DMS79 treated with DMSO at 0.1 percent for 48 hours (cell line): ENCODE results near the gene ABCC1.
A peak's percentile ranks its signal among the peaks of the same experiment; 100 is the strongest.

Source experiments
- DNase-seq: peaks from one replicate; lab custom pipeline; 2025; lab: John Stamatoyannopoulos, UW

The ABCC1 gene

DNA sequence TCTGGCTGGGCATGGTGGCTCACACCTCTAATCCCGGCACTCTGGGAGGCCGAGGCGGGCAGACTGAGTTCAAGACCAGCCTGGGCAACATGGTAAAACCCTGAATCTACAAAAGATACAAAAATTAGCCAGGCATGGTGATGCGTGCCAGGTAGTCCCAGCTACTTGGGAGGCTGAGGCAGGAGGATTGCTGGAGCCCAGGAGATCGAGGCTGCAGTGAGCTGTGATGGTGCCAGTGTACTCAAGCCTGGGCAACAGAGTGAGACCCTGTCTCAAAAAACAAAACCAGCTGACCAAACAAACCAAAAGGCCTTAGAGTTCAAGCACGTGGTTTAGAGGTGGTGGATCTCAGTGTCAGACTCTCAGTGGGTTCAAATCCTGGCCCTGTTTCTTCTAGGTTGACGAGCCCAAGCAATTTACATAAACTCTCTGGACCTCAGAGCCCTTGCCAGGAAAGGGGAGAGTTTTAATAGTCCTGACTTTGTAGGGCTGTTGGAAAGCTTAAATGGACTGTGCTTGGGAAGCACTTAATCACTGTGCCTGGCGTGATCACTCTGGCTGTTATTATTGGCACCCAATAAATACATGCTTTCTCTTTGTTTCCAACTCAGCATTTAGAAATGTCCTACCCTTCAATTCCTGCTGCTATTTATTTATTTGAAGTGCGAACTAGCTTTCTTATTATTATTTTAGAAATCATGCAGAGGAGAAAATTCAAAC, 44.7 kb downstream of the ABCC1 start:
- no peak for DNase-seq

DNA sequence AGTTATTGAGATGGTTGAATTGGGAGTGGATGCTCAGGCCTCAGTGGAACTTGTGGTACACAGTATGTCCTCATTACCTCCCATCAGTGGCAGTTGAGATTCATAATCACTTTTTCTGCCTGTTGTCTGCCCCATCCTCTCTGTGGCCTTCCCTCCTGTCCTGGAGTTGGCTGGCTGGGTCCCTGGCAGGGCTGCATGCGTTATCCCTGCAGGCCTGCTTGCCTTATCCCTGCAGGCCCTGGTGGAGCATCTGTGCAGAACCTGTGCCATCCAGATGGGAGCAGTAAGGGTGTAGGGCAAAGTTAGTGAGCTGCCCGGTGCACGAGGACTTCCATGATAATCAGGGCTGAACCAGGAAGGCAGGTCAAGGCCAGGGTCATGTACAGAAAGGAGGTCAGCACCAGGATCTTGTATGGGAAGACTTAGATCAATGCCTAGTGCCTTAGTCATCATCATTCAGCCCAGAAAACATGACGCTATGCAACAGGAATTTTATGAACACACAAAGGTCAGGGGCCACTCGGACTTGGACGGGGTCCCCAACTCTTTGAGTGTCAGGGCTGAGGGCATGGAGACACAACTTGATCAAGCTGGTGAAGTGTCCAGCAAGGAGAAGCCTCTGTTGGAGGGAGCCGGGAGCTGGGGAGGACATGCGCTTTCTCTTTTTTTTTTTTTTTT, 47.2 kb downstream of the ABCC1 start:
- DNase-seq: no peak

DNA sequence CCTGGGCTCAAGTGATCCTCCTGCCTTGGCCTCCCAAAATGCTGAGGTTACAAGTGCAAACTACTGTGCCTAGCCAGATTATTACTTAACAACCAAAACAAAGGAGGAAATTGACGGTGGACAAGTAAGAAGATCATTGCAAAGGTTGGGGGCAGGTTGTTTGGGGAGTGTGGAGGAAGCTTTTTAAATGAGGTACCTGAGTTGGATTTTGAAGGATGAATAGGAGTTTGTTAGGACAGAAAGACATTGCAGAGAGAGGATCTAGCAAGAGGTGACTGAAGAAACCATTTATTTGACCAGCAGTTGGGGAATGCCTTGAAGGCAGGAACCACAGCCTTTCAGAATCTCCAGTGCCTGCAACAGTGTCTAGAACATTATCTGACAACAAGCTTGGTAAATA, 51.3 kb downstream of the ABCC1 start:
- DNase-seq: no peak

DNA sequence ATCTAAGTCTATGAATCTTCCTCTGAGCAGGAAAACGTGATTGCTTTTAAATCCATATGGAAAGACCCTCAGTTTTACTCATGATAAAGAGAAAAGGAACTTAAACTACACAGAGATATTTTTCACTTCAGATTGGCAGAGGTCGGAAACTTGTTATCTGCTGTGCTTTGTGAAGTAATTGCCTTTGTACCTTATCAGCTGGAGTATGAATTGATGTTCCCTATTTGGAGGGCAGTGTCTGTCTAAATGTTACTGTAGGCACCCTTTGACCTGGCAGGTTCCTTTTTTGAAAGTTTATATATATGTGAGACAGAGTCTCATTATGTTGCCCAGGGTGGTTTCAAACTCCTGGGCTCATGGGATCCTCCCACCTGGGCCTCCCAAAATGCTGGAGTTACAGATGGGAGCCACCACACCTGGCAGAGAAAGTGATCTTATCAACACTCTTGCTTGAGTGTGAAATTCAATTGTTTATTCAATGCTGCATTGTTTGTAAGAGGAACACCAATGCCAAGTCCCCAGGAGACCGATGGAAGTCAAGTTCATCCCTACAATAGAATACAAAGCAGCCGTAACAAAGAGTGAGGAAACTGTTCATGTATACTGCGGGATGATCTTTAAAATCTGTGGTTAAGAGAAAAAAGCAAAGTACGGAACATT, 52.3 kb downstream of the ABCC1 start:
- DNase-seq: no peak

DNA sequence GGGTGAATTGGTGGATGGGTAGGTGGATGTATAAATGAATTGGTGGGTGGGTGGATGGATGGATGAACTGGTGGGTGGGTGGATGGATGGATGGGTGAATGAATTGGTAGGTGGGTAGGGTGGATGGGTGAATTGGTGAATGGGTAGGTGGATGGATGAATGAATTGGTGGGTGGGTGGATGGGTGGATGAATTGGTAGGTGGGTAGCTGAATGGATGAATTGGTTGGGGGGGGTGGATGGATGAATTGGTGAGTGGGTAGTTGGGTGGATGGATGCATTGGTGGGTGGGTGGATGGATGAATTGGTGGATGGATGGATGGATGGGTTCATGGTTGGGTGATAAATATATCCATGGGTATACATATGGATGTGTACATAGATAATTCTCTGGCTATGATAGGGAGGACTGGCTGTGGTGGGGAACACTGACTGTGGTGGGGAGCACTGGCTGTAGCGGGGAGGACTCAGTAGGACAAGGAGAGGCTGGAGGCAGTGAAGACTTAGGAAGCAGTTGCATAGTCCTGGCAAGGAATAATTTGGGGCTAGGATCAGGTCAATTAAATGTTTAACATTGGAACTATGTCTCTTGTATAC, 54.4 kb downstream of the ABCC1 start:
- DNase-seq: no peak

DNA sequence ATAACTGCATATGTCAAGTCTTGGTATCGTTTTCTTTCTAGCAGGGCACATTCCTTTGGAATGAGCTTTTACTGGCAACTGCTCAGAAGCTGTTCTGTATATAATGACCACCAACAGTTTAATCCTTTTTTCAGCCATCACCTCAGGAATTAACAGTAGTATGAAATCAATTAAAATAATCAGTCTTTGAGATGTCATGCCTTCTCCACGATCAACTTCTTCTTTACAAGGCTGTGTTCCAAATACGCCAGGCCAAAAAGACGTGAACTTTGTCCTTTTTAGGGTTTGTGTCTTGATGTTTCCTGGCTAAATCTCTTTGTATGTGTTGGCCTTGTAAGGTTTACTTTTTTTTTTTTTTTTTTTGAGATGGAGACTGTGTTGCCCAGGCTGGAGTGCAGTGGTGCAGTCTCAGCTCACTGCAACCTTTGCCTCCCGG, 54.9 kb downstream of the ABCC1 start:
- no peak for DNase-seq

DNA sequence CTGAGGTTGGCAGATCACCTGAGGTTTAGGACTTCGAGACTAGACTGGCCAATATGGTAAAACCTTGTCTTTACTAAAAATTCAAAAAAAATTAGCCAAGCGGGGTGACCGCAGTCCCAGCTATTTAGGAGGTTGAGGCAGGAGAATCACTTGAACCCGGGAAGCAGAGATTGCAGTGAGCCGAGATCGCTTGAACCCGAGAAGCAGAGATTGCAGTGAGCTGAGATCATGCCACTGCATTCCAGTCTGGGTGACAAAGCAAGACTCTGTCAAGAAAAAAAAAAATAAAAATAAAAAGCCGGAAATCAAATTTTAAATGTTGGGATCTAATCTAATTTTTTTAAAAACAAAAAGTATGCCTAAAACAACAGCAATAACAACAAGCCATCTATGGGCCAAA, 56.3 kb downstream of the ABCC1 start:
- no peak for DNase-seq

DNA sequence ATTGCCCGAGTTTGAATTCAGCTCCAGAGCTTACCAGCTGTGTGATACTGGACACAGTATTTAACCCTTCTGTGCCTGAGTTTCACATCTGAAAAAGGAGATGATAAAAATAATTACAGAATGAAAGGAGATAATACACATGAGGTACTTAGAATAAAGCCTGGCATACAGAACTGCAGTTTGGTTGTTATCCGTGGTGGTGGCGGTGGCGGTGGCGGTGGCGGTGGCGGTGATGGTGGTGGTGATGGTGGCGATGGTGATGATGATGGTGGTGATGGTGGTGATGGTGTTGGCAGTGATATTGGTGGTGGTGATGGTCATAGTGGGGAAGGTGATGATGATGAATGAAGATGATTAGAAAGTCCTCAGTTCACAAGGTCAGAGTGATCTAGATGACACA, 57.2 kb downstream of the ABCC1 start:
- no peak for DNase-seq

DNA sequence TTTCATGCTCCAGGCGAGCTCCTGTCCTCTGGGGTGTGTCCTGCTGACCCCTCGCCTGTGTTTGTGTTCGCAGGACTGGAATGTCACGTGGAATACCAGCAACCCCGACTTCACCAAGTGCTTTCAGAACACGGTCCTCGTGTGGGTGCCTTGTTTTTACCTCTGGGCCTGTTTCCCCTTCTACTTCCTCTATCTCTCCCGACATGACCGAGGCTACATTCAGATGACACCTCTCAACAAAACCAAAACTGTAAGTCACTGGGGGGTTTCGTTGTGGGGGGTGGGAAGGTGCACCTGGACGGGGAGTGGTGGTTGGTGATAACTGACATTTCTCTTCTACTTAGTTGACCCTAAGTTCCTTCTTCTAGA, 58.3 kb downstream of the ABCC1 start:
- no peak for DNase-seq

DNA sequence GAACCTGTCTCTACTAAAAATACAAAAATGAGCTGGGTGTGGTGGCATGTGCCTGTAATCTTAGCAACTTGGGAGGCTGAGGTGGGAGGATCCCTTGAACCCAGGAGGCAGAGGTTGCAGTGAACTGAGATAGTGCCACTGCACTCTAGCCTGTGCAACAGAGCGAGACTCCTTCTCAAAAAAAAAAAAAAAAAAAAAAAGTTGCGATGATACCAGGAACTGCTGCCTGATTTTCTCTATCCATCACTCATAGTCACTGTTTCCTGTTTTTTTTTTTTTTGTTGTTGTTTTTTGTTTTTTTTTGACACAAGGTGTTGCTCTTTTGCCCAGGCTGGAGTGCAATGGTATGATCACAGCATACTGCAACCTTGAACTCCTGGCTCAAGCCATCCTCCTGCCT, 59.2 kb downstream of the ABCC1 start:
- no peak for DNase-seq

DNA sequence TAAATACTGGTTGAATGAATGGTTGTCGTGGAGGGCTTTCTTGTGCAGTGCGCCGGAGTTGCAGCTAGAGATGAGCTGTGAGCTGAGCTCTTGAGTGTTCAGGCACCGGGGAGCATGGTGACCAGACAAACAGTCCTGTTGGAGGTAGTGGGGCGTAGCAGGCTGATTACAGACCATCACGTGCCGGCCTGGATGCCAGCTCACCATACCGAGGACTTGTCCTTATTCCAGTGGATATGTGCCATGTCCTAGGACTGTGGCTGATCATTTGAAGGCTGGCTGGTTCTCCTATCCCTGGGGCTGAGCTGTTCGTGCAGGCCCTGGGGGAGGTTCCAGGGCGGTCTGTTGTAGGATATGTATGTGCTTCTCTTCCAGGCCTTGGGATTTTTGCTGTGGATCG, 60.0 kb downstream of the ABCC1 start:
- no peak for DNase-seq

DNA sequence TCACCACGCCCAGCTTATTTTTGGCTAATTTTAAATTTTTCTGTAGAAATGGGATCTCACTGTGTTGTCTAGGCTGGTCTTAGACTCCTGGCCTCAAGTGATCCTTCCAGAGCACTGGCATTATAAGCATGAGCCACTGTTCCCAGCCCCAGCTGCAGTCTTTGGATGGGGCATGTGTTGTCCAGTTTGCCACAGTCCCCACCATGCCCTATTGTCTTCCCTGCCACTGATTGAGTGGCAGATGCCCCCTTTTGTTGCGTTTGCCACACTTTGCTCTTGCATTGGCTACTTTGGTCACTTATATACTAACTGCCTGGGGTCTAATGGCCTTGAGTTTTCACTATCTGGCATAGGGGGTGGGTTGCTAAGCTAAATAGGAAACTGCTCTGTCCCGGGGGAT, 60.8 kb downstream of the ABCC1 start:
- no peak for DNase-seq

DNA sequence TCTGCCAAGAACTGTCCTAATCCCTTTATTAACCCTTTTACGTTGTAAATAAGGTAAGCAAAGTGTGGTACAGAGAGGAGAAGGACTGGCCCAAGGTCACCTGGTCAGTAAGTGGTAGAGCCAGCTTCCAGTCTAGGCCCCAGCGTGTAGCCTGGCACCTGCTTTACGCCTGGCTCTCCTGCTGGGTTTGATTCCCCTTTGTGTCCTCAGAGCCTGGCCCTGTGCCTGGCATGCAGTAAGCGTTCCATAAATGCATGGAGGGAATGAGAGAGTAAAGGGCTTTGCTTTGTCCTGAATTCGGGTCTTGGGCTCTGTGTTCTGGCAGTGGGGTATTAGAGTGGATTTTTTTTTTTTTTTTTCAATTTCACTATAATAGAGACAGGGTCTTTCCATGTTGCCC, 62.7 kb downstream of the ABCC1 start:
- no peak for DNase-seq

DNA sequence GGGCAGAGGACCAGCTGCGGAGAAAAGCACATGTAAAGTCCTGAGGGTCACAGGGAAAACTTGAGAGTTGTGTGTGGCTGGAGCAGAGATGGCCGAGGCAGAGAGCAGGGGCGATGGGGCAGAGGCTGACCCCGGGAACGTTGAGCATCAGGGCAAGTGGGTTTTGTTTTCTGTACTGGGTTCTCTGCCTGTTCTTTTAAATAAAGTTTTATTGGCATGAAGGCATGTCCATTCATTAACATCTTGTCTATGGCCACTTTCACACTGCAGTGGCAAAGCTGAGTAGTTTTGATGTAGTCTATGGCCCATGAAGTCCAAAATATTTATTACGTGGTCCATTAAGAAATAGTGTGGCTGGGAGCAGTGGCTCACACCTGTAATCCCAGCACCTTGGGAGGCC, 64.4 kb downstream of the ABCC1 start:
- no peak for DNase-seq

DNA sequence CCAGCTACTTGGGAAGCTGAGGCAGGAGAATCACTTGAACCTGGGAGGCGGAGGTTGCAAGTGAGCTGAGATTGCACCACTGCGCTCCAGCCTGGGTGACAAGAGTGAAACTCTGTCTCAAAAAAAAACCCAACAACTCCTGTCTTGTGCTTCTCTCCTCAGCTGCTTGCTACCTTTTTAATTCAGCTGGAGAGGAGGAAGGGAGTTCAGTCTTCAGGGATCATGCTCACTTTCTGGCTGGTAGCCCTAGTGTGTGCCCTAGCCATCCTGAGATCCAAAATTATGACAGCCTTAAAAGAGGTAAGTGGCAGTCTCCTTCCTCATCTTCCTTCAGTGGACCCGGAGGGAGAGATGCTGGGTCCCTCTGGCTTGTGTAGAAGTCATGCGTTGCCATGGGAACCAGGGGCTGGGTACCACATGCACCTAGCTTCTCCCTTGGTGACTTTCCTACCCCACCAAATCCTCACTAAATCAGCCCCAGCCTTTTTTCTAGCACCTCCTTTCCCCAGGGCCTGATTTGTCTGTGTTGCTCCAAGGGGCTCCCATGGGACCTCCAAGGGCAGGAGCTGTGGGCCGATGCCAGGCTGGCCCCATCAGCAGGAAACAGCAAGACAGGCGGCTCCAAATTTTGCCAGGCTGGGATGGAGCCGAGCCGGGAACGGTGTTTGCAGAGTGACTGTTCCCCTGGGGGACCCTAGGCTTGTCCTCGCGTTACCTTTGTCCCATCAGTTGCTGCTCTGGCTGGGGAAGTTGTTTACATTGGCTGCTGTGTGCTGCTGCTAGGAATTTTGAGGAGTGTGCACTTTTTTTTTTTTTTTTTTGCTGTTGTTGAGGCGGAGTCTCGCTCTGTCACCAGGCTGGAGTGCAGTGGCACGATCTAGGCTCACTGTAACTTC, 65.2 kb downstream of the ABCC1 start:
- peak; percentile 62 for DNase-seq

DNA sequence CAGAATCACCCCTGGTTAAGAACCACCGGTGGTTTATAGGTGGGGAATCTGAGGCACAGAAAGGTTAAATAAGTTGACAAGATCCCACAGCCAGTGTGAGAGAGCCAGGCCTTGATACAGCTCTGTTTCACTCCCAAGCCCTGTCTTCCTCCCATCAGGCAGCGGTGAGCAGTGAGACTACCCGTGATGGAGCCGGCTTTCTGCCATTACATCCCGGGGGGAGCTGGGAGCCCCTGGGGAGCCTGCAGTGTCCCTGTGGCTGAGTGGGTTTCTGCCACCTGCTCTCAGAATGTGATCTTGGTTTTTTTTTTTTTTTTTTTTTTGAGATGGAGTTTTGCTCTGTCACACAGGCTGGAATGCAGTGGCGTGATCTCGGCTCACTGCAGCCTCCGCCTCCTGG, 66.4 kb downstream of the ABCC1 start:
- no peak for DNase-seq

DNA sequence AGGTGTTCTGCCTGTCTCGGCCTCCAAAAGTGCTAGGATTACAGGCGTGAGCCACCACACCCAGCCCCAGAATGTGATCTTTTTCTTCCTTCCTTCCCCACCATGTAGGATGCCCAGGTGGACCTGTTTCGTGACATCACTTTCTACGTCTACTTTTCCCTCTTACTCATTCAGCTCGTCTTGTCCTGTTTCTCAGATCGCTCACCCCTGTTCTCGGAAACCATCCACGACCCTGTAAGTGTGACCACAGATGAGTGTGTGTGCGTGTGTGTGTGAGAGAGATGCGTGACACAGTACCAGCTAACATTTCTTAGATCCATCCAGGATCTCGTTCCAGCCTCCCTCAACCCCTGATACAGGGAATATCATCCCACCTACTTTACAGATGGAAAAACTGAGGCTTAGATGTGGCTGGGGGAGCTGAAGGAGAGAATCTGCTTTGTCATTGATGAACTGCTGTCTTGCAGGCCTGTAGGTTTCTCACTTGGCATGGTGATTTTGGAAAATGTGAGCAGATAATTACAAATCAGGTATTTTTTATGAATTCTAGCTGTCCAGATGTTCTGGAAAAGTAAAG, 67.1 kb downstream of the ABCC1 start:
- no peak for DNase-seq

DNA sequence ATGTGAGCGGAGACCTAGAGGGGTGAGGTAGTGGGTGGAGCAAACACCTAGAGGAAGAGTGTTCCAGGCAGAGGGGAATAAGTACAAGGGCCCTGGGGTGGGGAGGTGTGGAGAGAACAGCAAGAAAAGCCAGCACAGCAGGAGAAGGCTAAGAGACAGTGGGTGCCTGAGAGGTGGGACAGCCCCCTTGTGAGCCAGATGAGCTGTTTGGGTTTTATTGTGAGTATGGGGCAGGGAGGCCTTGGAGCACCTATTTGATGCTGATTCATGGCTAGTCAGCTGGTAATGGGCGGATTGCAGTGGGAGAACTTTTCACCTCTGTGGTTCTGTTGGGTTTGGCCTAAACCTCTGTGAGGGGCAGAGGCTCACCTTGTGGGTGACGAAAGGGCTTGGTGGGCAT, 68.4 kb downstream of the ABCC1 start:
- DNase-seq: no peak

DNA sequence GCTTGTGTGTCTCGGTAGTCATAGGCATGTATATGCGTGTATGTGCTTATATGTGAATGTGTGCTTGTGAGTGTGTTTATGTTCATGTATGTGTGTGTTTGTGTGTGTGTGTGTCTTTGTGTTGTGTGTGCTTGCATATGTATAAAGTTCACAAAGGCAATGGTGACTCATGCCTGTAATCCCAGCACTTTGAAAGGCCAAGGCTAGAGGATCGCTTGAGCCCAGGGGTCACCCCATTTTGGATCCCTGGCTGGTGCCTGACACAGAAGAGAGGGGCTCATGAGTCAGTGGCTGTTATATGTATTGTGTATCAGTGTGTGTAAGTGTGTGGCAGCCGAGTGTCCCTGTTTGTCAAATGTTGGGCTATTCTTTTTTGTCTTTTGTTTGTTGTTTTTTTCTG, 69.3 kb downstream of the ABCC1 start:
- no peak for DNase-seq

DNA sequence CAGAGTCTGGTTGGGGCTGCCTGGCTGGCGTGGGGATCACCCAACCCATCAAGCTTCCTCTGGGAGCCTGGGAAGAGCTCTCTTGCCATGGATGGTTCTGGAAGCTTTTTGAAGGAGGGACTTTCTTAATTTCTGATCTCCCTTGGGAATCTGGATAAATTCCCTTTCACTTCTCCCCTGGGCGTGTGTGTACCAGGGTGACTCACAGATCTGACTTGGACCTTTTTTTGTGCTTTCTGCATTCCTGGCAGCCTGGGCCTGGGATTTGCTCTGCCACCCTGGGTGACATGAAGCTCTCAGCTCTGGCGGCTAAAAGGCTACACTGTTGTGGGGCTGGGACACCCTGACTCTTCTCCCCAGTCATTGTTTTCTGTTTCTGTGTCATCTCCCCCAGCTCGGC, 70.1 kb downstream of the ABCC1 start:
- no peak for DNase-seq

DNA sequence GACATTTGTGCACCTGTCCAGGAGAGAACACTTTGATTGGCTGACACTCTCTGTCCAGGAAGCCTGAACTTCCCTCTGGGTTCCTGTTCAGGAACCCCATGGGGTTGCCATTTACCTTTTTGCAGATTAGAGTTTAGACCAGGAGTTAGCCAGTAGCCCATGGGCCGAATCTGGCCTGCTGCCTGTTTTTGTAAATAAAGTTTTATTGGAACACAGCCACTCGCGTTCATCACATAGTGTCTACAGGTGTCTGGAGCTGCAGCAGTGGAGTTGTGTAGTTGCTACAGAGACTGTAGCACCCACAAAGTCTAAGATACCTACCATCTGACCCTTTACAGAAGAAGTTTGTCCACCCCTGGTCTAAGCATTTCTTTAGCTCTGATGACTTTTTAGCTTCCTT, 70.9 kb downstream of the ABCC1 start:
- no peak for DNase-seq

DNA sequence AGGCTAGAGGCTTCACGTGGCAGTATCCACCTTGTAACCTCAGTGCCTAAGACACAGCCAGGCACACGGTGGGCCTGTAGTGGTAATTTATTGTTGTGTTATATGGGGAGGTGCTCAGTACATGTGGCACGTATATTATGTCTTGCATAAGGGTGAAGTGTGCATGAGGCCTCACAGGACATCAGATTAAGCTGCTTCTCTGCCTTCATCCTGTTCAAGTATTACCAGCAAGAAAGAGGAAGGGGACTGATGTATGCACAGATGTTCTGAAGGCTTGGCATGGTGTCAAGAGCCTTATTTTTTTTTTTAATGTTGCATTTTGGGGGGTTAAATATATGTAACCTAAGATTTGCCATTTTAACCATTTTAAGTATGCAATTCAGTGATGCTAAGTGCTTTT, 71.6 kb downstream of the ABCC1 start:
- no peak for DNase-seq
